Sigmoid colon (tissue), 7 donors: ENCODE measurements around the gene NRXN3. TPM values are rescaled to one million over a fixed set of nuclear protein-coding genes. Genes with fewer than 3 reads are reported as not detected.

Experiments used
- DNase-seq: peaks from one replicate; pipeline ENCODE4 v3.0.0-alpha.2; 2019
- H3K27ac ChIP-seq, 4 donors: fragments of 200-600 bp; sonication (generic); one replicate each; pipeline ENCODE4 v1.5.1; 2016 to 2019; ENCODE audit warnings: mild to moderate bottlenecking in 1 of 4
- H3K27me3 ChIP-seq, 3 donors: fragments of 200-600 bp; sonication (generic); one replicate each; pipeline ENCODE4 v1.5.1; 2019; ENCODE audit warnings: mild to moderate bottlenecking in 1 of 3
- H3K36me3 ChIP-seq, 4 donors: fragments of 200-600 bp; sonication (generic); one replicate each; pipeline ENCODE4 v1.5.1; 2016 to 2019
- H3K4me1 ChIP-seq, 4 donors: fragments of 200-600 bp; sonication (generic); one replicate each; pipeline ENCODE4 v1.5.1; 2017 to 2019
- H3K4me3 ChIP-seq, 4 donors: fragments of 200-600 bp; sonication (generic); one replicate each; pipeline ENCODE4 v1.5.1; 2017 to 2019; ENCODE audit warnings: mild to moderate bottlenecking in 2 of 4, moderate library complexity in 1 of 4
- H3K9me3 ChIP-seq, 4 donors: fragments of 200-600 bp in 3 of 4; sonication (generic) in 3 of 4; one replicate each; pipeline versions ENCODE4 v1.5.1 to v1.6.1; 2013 to 2019
- CTCF ChIP-seq, 4 experiments: fragments of 450-650 bp in 3 of 4; fragments of 200-600 bp in 1 of 4; IDR thresholded peaks; one replicate each; pipeline ENCODE4 v1.5.1; 2016 to 2019; ENCODE audit warnings: antibody characterized with exemption in 4 of 4, mild to moderate bottlenecking in 3 of 4, moderate library complexity in 2 of 4
- EP300 ChIP-seq, 4 donors: sonication (generic); formaldehyde crosslinking; IDR thresholded peaks; one replicate each; pipeline ENCODE4 v1.6.1; 2017; ENCODE audit warnings: antibody characterized with exemption in 4 of 4
- POLR2A ChIP-seq, 2 donors: fragments of 450-650 bp; IDR thresholded peaks; one replicate each; pipeline ENCODE4 v1.6.1; 2016; ENCODE audit warnings: antibody characterized with exemption in 2 of 2, mild to moderate bottlenecking in 2 of 2, moderate library complexity in 2 of 2
- POLR2AphosphoS5 ChIP-seq, 4 donors: sonication (generic); formaldehyde crosslinking; IDR thresholded peaks; one replicate each; pipeline ENCODE4 v1.6.1; 2017; ENCODE audit warnings: antibody characterized with exemption in 4 of 4
- WGBS, 2 donors: extraction: QIAGEN DNeasy Blood & Tissue Kit; methylation state at CpG; one replicate each; pipeline ENCODE4 v1.1.7; 2013; 5-methylcytosine and 5-hydroxymethylcytosine counted together
- intact Hi-C: fragments of 100-400 bp; cut with DNase I; formaldehyde crosslinking; loops from one replicate; pipeline ENCODE4 v1.15.1; 2023
- polyA plus RNA-seq, 3 donors: library from polyadenylated mRNA; stranded (reverse); fragments of 200-250 nt; gene quantifications; one replicate each; pipeline ENCODE4 v1.2.3, GENCODE V29; 2013
- total RNA-seq, 4 donors: library from RNA; depleted of rRNA; stranded (reverse); fragments of >200 nt; gene quantifications; one replicate each; pipeline ENCODE4 v1.1.0, GENCODE V29; 2016
- donor health status: healthy with polysubstance abuse.
- donor health status: Bipolar disorder and iron deficiency.
- donor health status: healthy.

The NRXN3 gene
- total and polyA plus RNA-seq, 7 donors, result 0.23 to 46.3 (median 23.2) TPM

GRCh38 chr14:79021766-79022165, 851.6 kb downstream of the NRXN3 start:
- Histone ChIP-seq H3K4me1 (peaks cover 0 to 21% (median 3%) of the 10 kb centered on the region in 4 donors), H3K36me3 (no peaks in the 10 kb centered on the region), H3K4me3 (no peak overlapping the region), H3K9me3 (peaks cover 0 to 2% (median 0%) of the 10 kb centered on the region in 4 donors), H3K27me3 (no peaks in the 10 kb centered on the region), H3K27ac (no peak overlapping the region)
- no peak for DNase-seq
- TF ChIP-seq POLR2AphosphoS5 (IDR thresholded peaks at IDR 0.05) (no peak), CTCF (IDR thresholded peaks at IDR 0.05) (no peak), EP300 (IDR thresholded peaks at IDR 0.05) (no peak), POLR2A (IDR thresholded peaks at IDR 0.05) (no peak)
- intact Hi-C loops, result no loop called here
- 17 to 73% methylated on average over 1 of the region's 1 CpG for WGBS, 2 donors

GRCh38 chr14:79027138-79027537, 857.0 kb downstream of the NRXN3 start:
- H3K27ac ChIP-seq, result no peak overlapping the region
- DNase-seq, result no peak
- TF ChIP-seq EP300 (IDR thresholded peaks at IDR 0.05) (no peak), POLR2AphosphoS5 (IDR thresholded peaks at IDR 0.05) (no peak), POLR2A (IDR thresholded peaks at IDR 0.05) (no peak), CTCF (IDR thresholded peaks at IDR 0.05) (no peak)
- intact Hi-C loops, result no loop called here
- 81 to 82% methylated on average over 3 of the region's 3 CpGs for WGBS, 2 donors
- H3K9me3 ChIP-seq, result peaks cover 0 to 2% (median 0%) of the 10 kb centered on the region in 4 donors
- no peaks in the 10 kb centered on the region for H3K4me1 ChIP-seq
- H3K27me3 ChIP-seq, result no peaks in the 10 kb centered on the region
- H3K36me3 ChIP-seq, result no peaks in the 10 kb centered on the region
- no peak overlapping the region for H3K4me3 ChIP-seq

- 56 to 71% methylated on average over 3 of the region's 3 CpGs for WGBS, 2 donors
- DNase-seq, result no peak
- Histone ChIP-seq H3K36me3 (no peaks in the 10 kb centered on the region), H3K27me3 (no peaks in the 10 kb centered on the region), H3K27ac (no peak overlapping the region), H3K4me1 (no peaks in the 10 kb centered on the region), H3K4me3 (no peak overlapping the region), H3K9me3 (peaks cover 0 to 2% (median 0%) of the 10 kb centered on the region in 4 donors)
- intact Hi-C loops, result no loop called here
- no peak for TF ChIP-seq POLR2AphosphoS5 (IDR thresholded peaks at IDR 0.05)
- TF ChIP-seq EP300 (IDR thresholded peaks at IDR 0.05), result no peak
- no peak for TF ChIP-seq CTCF (IDR thresholded peaks at IDR 0.05)
- TF ChIP-seq POLR2A (IDR thresholded peaks at IDR 0.05), result no peak
These were observed 858.1 kb downstream of the NRXN3 start for GRCh38 chr14:79028281-79028680.

- no peak overlapping the region for H3K27ac ChIP-seq
- peaks cover 0 to 3% (median 0%) of the 10 kb centered on the region in 4 donors for H3K9me3 ChIP-seq
- H3K27me3 ChIP-seq, result no peaks in the 10 kb centered on the region
- H3K36me3 ChIP-seq, result no peaks in the 10 kb centered on the region
- no peak overlapping the region for H3K4me3 ChIP-seq
- no peak for TF ChIP-seq POLR2A (IDR thresholded peaks at IDR 0.05)
- no peak for TF ChIP-seq EP300 (IDR thresholded peaks at IDR 0.05)
- no peak for TF ChIP-seq POLR2AphosphoS5 (IDR thresholded peaks at IDR 0.05)
- DNase-seq, result no peak
- H3K4me1 ChIP-seq, result no peaks in the 10 kb centered on the region
- WGBS, 2 donors, result 40 to 78% methylated on average over 4 of the region's 4 CpGs
- intact Hi-C loops, result no loop called here
These were observed 866.3 kb downstream of the NRXN3 start for GRCh38 chr14:79036441-79036840.

- TF ChIP-seq POLR2AphosphoS5 (IDR thresholded peaks at IDR 0.05), result no peak
- TF ChIP-seq CTCF (IDR thresholded peaks at IDR 0.05), result no peak
- WGBS, 2 donors, result 84 to 91% methylated on average over 3 of the region's 3 CpGs
- intact Hi-C loops, result no loop called here
These were observed 866.9 kb downstream of the NRXN3 start for GRCh38 chr14:79037106-79037505.

More at GRCh38 chr14:79037106-79037505, 866.9 kb downstream of the NRXN3 start:
- DNase-seq, result no peak
- H3K4me1 ChIP-seq, result no peaks in the 10 kb centered on the region
- H3K9me3 ChIP-seq, result peaks cover 0 to 3% (median 0%) of the 10 kb centered on the region in 4 donors
- H3K27ac ChIP-seq, result no peak overlapping the region
- H3K27me3 ChIP-seq, result no peaks in the 10 kb centered on the region
- no peaks in the 10 kb centered on the region for H3K36me3 ChIP-seq
- no peak overlapping the region for H3K4me3 ChIP-seq
